Measurements from ENCODE around the gene KCNF1.

KCNF1 gene

GRCh38 chr2:10914272-10914693, 2.5 kb downstream of the KCNF1 start:
- TF ChIP-seq SIN3A (IDR thresholded peaks at IDR 0.05; ENCODE audit: borderline replicate concordance, insufficient read depth, low read length) = no peak
- TF ChIP-seq FOXP2 (optimal IDR thresholded peaks at IDR 0.05; ENCODE audit: borderline replicate concordance, extremely low read depth, extremely low read length, insufficient read depth) = no peak
- no peak for TF ChIP-seq REST (IDR thresholded peaks at IDR 0.05; ENCODE audit: insufficient read depth in 1 of 2, low read depth in 2 of 2, low read length in 2 of 2)
- no peak for TF ChIP-seq POLR2AphosphoS5 (IDR thresholded peaks at IDR 0.05; ENCODE audit: low read depth, low read length)
- TF ChIP-seq TAF1 (IDR thresholded peaks at IDR 0.05; ENCODE audit: borderline replicate concordance, insufficient read depth, low read length) = no peak

- TF ChIP-seq REST (IDR thresholded peaks at IDR 0.05; ENCODE audit: insufficient read depth in 1 of 2, low read depth in 2 of 2, low read length in 2 of 2) = no peak
- no peak for TF ChIP-seq POLR2AphosphoS5 (IDR thresholded peaks at IDR 0.05; ENCODE audit: low read depth, low read length)
- no peak for TF ChIP-seq SIN3A (IDR thresholded peaks at IDR 0.05; ENCODE audit: borderline replicate concordance, insufficient read depth, low read length)
- no peak for TF ChIP-seq TAF1 (IDR thresholded peaks at IDR 0.05; ENCODE audit: borderline replicate concordance, insufficient read depth, low read length)
- no peak for TF ChIP-seq FOXP2 (optimal IDR thresholded peaks at IDR 0.05; ENCODE audit: borderline replicate concordance, extremely low read depth, extremely low read length, insufficient read depth)
Observed at GRCh38 chr2:10915236-10915635, 3.5 kb downstream of the KCNF1 start.

GRCh38 chr2:10915731-10916276, 4.1 kb downstream of the KCNF1 start:
- TF ChIP-seq TAF1 (IDR thresholded peaks at IDR 0.05; ENCODE audit: borderline replicate concordance, insufficient read depth, low read length) (no peak), REST (IDR thresholded peaks at IDR 0.05; ENCODE audit: insufficient read depth in 1 of 2, low read depth in 2 of 2, low read length in 2 of 2) (no peak), FOXP2 (optimal IDR thresholded peaks at IDR 0.05; ENCODE audit: borderline replicate concordance, extremely low read depth, extremely low read length, insufficient read depth) (no peak)

- TF ChIP-seq POLR2AphosphoS5 (IDR thresholded peaks at IDR 0.05; ENCODE audit: low read depth, low read length) = no peak
- no peak for TF ChIP-seq TAF1 (IDR thresholded peaks at IDR 0.05; ENCODE audit: borderline replicate concordance, insufficient read depth, low read length)
- no peak for TF ChIP-seq SIN3A (IDR thresholded peaks at IDR 0.05; ENCODE audit: borderline replicate concordance, insufficient read depth, low read length)
- TF ChIP-seq FOXP2 (optimal IDR thresholded peaks at IDR 0.05; ENCODE audit: borderline replicate concordance, extremely low read depth, extremely low read length, insufficient read depth) = no peak
- no peak for TF ChIP-seq REST (IDR thresholded peaks at IDR 0.05; ENCODE audit: insufficient read depth in 1 of 2, low read depth in 2 of 2, low read length in 2 of 2)
Observed at GRCh38 chr2:10916953-10917352, 5.2 kb downstream of the KCNF1 start.

GRCh38 chr2:10917927-10918326, 6.2 kb downstream of the KCNF1 start:
- TF ChIP-seq FOXP2 (optimal IDR thresholded peaks at IDR 0.05; ENCODE audit: borderline replicate concordance, extremely low read depth, extremely low read length, insufficient read depth) = no peak
- TF ChIP-seq REST (IDR thresholded peaks at IDR 0.05; ENCODE audit: insufficient read depth in 1 of 2, low read depth in 2 of 2, low read length in 2 of 2) = no peak
- no peak for TF ChIP-seq POLR2AphosphoS5 (IDR thresholded peaks at IDR 0.05; ENCODE audit: low read depth, low read length)
- TF ChIP-seq SIN3A (IDR thresholded peaks at IDR 0.05; ENCODE audit: borderline replicate concordance, insufficient read depth, low read length) = no peak
- TF ChIP-seq TAF1 (IDR thresholded peaks at IDR 0.05; ENCODE audit: borderline replicate concordance, insufficient read depth, low read length) = no peak
